H9 (cell line): ENCODE measurements around the gene FBXO48. TPM values are rescaled to one million over a fixed set of nuclear protein-coding genes. Genes with fewer than 3 reads are reported as not detected.

Experiments
- DNase-seq: peaks from one replicate; pipeline ENCODE4 v3.0.0-alpha.2; 2017
- H2AFZ ChIP-seq: one replicate; pipeline ENCODE4 v1.6.1; 2013; ENCODE audit warnings: mild to moderate bottlenecking, low read length, control low read depth, moderate library complexity
- H2AK5ac ChIP-seq: 2 replicates; pipeline ENCODE4 v1.6.1; 2013; ENCODE audit warnings: low read length, control low read depth, mixed read lengths; ENCODE audit not compliant: insufficient read length
- H2BK120ac ChIP-seq: one replicate; pipeline ENCODE4 v1.6.1; 2013; ENCODE audit warnings: low read depth, mild to moderate bottlenecking, low read length, control low read depth, inconsistent platforms; ENCODE audit not compliant: poor library complexity, severe bottlenecking
- H2BK12ac ChIP-seq: 2 replicates; pipeline ENCODE4 v1.6.1; 2013; ENCODE audit warnings: low read length, control low read depth, mixed read lengths, low read depth; ENCODE audit not compliant: insufficient read length
- H2BK15ac ChIP-seq: 2 replicates; pipeline ENCODE4 v1.6.1; 2013; ENCODE audit warnings: low read depth, low read length, control low read depth
- H2BK20ac ChIP-seq: one replicate; pipeline ENCODE4 v1.6.1; 2013; ENCODE audit warnings: low read depth, mild to moderate bottlenecking, low read length, control low read depth, inconsistent platforms; ENCODE audit not compliant: poor library complexity, severe bottlenecking
- H2BK5ac ChIP-seq: 2 replicates; pipeline ENCODE4 v1.6.1; 2013; ENCODE audit warnings: low read length, control low read depth, mixed read lengths; ENCODE audit not compliant: insufficient read length
- H3K14ac ChIP-seq: 2 replicates; pipeline ENCODE4 v1.6.1; 2013; ENCODE audit warnings: low read length, control low read depth; ENCODE audit not compliant: insufficient read depth
- H3K18ac ChIP-seq: 2 replicates; pipeline ENCODE4 v1.6.1; 2013; ENCODE audit warnings: low read depth, mild to moderate bottlenecking, mixed read lengths, low read length, control low read depth; ENCODE audit not compliant: insufficient read length
- H3K23ac ChIP-seq: 2 replicates; pipeline ENCODE4 v1.6.1; 2013; ENCODE audit warnings: low read length, control low read depth, mixed read lengths, low read depth; ENCODE audit not compliant: insufficient read length
- H3K23me2 ChIP-seq: 2 replicates; pipeline ENCODE4 v1.6.1; 2013; ENCODE audit warnings: low read depth, mild to moderate bottlenecking, mixed read lengths, low read length, control low read depth; ENCODE audit not compliant: insufficient read length, poor library complexity, severe bottlenecking
- H3K27ac ChIP-seq: 2 replicates; pipeline ENCODE4 v1.5.1; 2013; ENCODE audit warnings: low read length, control low read depth, mixed read lengths, low read depth; ENCODE audit not compliant: insufficient read length
- H3K27me3 ChIP-seq: 2 replicates; pipeline ENCODE4 v1.6.1; 2013; ENCODE audit warnings: low read length, control low read depth, inconsistent platforms; ENCODE audit not compliant: insufficient read depth
- H3K4ac ChIP-seq: 2 replicates; pipeline ENCODE4 v1.6.1; 2013; ENCODE audit warnings: low read depth, mild to moderate bottlenecking, control low read depth, inconsistent platforms, low read length, moderate library complexity
- H3K4me1 ChIP-seq: 2 replicates; pipeline ENCODE4 v1.6.1; 2013; ENCODE audit warnings: low read length, control low read depth, inconsistent platforms; ENCODE audit not compliant: insufficient read depth
- H3K4me2 ChIP-seq: 2 replicates; pipeline ENCODE4 v1.6.1; 2013; ENCODE audit warnings: low read length, control low read depth, mixed read lengths; ENCODE audit not compliant: insufficient read length, insufficient read depth
- H3K56ac ChIP-seq: 2 replicates; pipeline ENCODE4 v1.6.1; 2013; ENCODE audit warnings: low read depth, mild to moderate bottlenecking, mixed read lengths, low read length, control low read depth; ENCODE audit not compliant: insufficient read length
- H3K79me1 ChIP-seq: 2 replicates; pipeline ENCODE4 v1.6.1; 2013; ENCODE audit warnings: low read depth, mild to moderate bottlenecking, moderate library complexity, low read length, control low read depth, inconsistent platforms; ENCODE audit not compliant: insufficient read depth, poor library complexity, severe bottlenecking
- H3K79me2 ChIP-seq: 2 replicates; pipeline ENCODE4 v1.6.1; 2013; ENCODE audit warnings: low read length, control low read depth, inconsistent platforms; ENCODE audit not compliant: insufficient read depth
- H3K9ac ChIP-seq: 2 replicates; pipeline ENCODE4 v1.6.1; 2013; ENCODE audit warnings: low read length, control low read depth, mixed read lengths; ENCODE audit not compliant: insufficient read length; ENCODE audit errors: extremely low read depth
- H3K9me3 ChIP-seq: one replicate; pipeline ENCODE4 v1.6.1; 2013; ENCODE audit warnings: low read depth, low read length, inconsistent platforms; ENCODE audit not compliant: control insufficient read depth
- H3T11ph ChIP-seq: one replicate; pipeline ENCODE4 v1.6.1; 2013; ENCODE audit warnings: mild to moderate bottlenecking, low read length, control low read depth, inconsistent platforms
- H4K20me1 ChIP-seq: one replicate; pipeline ENCODE4 v1.6.1; 2013; ENCODE audit not compliant: control insufficient read depth, insufficient read length, insufficient read depth
- H4K5ac ChIP-seq: 2 replicates; pipeline ENCODE4 v1.6.1; 2013; ENCODE audit warnings: low read depth, mild to moderate bottlenecking, mixed read lengths, low read length, control low read depth; ENCODE audit not compliant: insufficient read length
- H4K8ac ChIP-seq: replicated peaks from 2 replicates; pipeline ENCODE4 v1.6.1; 2013; ENCODE audit warnings: low read length, control low read depth, mixed read lengths, low read depth; ENCODE audit not compliant: insufficient read length
- H4K91ac ChIP-seq: 2 replicates; pipeline ENCODE4 v1.6.1; 2013; ENCODE audit warnings: low read depth, mild to moderate bottlenecking, moderate library complexity, mixed read lengths, low read length, control low read depth; ENCODE audit not compliant: insufficient read length
- H3K27ac Mint-ChIP-seq, 3 experiments: 2 replicates in 2 of 3; 3 replicates in 1 of 3; pipeline ENCODE4 v1.8.0; 2020 to 2021; ENCODE audit warnings: mixed read lengths in 3 of 3, mild to moderate bottlenecking in 1 of 3, moderate library complexity in 1 of 3
- H3K27me3 Mint-ChIP-seq: 2 replicates; pipeline ENCODE4 v1.8.0; 2021; ENCODE audit warnings: low read depth, mild to moderate bottlenecking, moderate library complexity, mixed read lengths
- H3K36me3 Mint-ChIP-seq, 3 experiments: 2 replicates in 2 of 3; 3 replicates in 1 of 3; pipeline ENCODE4 v1.8.0; 2020 to 2021; ENCODE audit warnings: low read depth in 3 of 3, mixed read lengths in 3 of 3; ENCODE audit not compliant: insufficient read depth in 1 of 3
- H3K4me1 Mint-ChIP-seq, 2 experiments: 2 replicates each; pipeline ENCODE4 v1.8.0; 2020; ENCODE audit warnings: mixed read lengths in 2 of 2
- H3K4me3 Mint-ChIP-seq, 2 experiments: 2 replicates in 1 of 2; 3 replicates in 1 of 2; pipeline ENCODE4 v1.8.0; 2020 to 2021; ENCODE audit warnings: mild to moderate bottlenecking in 2 of 2, mixed read lengths in 2 of 2, moderate library complexity in 1 of 2
- H3K9me3 Mint-ChIP-seq, 2 experiments: 2 replicates in 1 of 2; 3 replicates in 1 of 2; pipeline ENCODE4 v1.8.0; 2020; ENCODE audit warnings: mild to moderate bottlenecking in 2 of 2, mixed read lengths in 2 of 2, moderate library complexity in 1 of 2
- CTCF ChIP-seq: fragments of 200-600 bp; sonication (generic); conservative IDR thresholded peaks from 3 replicates; pipeline ENCODE4 v1.8.0; 2021; ENCODE audit warnings: antibody characterized with exemption, mild to moderate bottlenecking
- WGBS: extraction: QIAGEN DNeasy Blood & Tissue Kit; methylation state at CpG from one replicate; pipeline ENCODE4 v1.1.7; 2013; ENCODE audit warnings: missing lambda C conversion rate, low lambda C conversion rate, mixed read lengths; ENCODE audit not compliant: insufficient read length; ENCODE audit errors: extremely low coverage; 5-methylcytosine and 5-hydroxymethylcytosine counted together
- total RNA-seq: library from RNA; stranded (reverse); gene quantifications from 2 replicates; pipeline ENCODE4 v1.2.1, GENCODE V29; 2021

FBXO48 gene
- total RNA-seq, 1 experiment from 2014 or later: 1.4 TPM

- H3K23me2 ChIP-seq: no peaks in the 10 kb centered on the region
- H3K4me1 Mint-ChIP-seq: peaks cover 8 to 9% of the 10 kb centered on the region in 2 experiments
- H3K4me3 Mint-ChIP-seq: no peak overlapping the region
- H2AFZ ChIP-seq: no peak overlapping the region
- no peak overlapping the region for H3K9ac ChIP-seq
- H2BK15ac ChIP-seq: no peak overlapping the region
- no peaks in the 10 kb centered on the region for H3K27me3 ChIP-seq
- H2BK120ac ChIP-seq: no peak overlapping the region
- H3K23ac ChIP-seq: no peak overlapping the region
- DNase-seq: no peak
- no peak overlapping the region for H3K18ac ChIP-seq
- H4K20me1 ChIP-seq: peaks cover 3% of the 10 kb centered on the region
- H3K4ac ChIP-seq: no peak overlapping the region
- TF ChIP-seq CTCF: no peak
- H4K8ac ChIP-seq: no peak overlapping the region
- H3K79me2 ChIP-seq: no peaks in the 10 kb centered on the region
- H4K5ac ChIP-seq: no peak overlapping the region
- WGBS: no CpG with 5 or more reads among the region's 2 CpGs
- no peaks in the 10 kb centered on the region for H3K9me3 ChIP-seq
- no peak overlapping the region for H3K56ac ChIP-seq
- no peak overlapping the region; the same call in 1 of the 2 replicates for H3K14ac ChIP-seq
- no peaks in the 10 kb centered on the region for H3K4me1 ChIP-seq
- no peak overlapping the region for H2BK12ac ChIP-seq
- H4K91ac ChIP-seq: no peak overlapping the region
- no peak overlapping the region for H2BK20ac ChIP-seq
- H2AK5ac ChIP-seq: no peak overlapping the region
- no peak overlapping the region for H3K27ac ChIP-seq
- no peak overlapping the region for H2BK5ac ChIP-seq
- no peak overlapping the region for H3T11ph ChIP-seq
- no peaks in the 10 kb centered on the region for H3K36me3 Mint-ChIP-seq
- H3K27ac Mint-ChIP-seq: no peak overlapping the region
- no peaks in the 10 kb centered on the region; the same call in 1 of the 2 replicates for H3K27me3 Mint-ChIP-seq
- H3K79me1 ChIP-seq: no peaks in the 10 kb centered on the region
- no peaks in the 10 kb centered on the region for H3K9me3 Mint-ChIP-seq
- H3K4me2 ChIP-seq: no peak overlapping the region
Observed at GRCh38 chr2:68482296-68482820, 15.3 kb upstream of the FBXO48 start.
